Measurements from ENCODE around the gene GJB5. TPM values are rescaled to one million over a fixed set of nuclear protein-coding genes. Genes with fewer than 3 reads are reported as not detected.
"Not testable (repeated sequence)": the region's sequence is repeated elsewhere in the genome, so short reads cannot be mapped to it uniquely, and the experiment has no call there.

Gene GJB5
- total RNA-seq, result not detected in 2 replicates

DNA sequence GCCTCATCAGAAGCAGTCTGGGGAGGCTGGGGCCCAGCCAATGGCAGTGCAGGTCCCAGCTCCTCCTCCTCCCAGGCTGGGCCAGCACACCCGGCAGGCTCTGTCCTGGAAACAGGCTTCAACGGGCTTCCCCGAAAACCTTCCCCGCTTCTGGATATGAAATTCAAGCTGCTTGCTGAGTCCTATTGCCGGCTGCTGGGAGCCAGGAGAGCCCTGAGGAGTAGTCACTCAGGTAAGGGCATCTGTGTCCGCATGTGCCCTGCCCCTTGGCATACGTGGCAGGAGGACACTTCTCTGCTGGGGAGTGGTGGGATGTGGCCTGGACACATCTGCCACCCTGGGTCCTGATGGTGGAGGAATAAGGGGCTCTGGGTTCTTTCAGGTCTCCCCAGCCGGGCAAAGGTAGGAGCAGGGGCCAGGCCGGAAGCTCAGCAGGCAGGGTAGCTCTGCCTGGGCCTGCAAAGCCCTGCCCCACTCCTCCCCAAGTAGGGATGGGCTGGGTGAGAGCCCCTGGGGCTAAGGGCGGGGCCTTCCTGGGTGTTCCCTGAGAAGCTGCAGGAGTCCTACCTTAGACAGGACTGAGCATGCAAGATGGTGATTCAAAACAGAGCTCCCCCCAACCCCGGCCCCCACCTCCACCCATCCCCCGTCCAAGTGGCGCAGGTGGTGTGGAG lies at the start of gene GJB5:
TSS of gene GJB5 (plus strand) at position 84 of the 674 bp plus-strand sequence. CDS start 2,284 bp downstream, outside the sequence.
- intact Hi-C loops (cut with micrococcal nuclease), result no loop called here

DNA sequence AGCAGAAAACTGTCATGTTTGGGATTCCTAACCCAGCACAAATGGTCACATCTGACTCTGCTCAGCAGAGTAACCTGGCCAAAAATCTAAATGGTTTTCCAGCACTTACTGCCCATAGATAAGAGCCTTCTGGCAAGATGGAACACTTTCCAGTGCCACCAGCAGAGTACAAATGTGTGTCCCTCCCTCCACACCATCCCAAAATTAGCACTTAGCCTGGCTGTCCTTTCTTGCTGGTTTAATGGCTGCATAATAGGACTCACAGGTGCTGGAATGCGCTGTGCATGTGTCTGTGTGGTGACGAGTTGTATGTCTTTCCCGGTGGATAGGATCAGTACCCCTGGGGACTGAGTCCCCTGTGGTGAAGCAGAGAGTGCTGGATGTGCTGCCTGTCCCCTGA lies 49.8 kb upstream of the GJB5 start:
- intact Hi-C loops (cut with micrococcal nuclease), result no loop called here

DNA sequence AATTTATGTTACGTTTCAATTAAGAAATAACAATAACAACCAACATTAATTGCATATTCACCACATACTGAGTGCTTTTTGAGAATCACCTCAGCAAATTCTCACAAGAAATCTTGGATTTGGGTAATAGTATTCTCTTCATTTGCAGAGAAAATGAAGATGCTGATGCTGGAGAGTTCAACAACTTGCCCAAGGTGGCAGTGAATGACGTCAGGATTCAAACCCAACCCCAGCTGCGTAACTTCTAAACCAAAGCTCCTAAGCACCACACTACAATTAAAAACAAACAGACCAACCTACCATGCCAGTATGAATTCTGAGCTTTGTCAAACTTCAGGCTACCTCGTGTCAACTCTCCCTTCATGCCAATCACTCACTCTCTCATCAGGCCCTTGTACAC lies 46.7 kb upstream of the GJB5 start:
- intact Hi-C loops (cut with micrococcal nuclease), result no loop called here

DNA sequence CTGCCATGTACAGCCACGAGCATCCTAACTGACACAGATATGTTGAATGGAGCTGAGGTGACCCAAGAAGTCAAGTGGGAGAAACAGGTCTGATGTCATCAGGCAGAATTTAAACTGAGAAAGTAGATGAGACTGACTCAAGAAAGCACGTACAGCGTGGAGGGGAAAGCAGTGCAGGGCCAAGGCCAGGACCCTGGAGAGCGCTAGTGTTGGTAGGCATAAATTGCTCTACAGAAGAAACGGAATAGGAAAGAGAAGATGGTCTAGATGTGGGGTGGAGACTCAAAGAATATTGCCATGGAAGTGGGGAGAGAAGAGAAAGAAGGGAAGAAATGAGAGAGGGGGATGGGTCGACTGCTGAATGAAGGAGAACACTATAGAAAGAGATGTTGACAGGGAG lies 45.3 kb upstream of the GJB5 start:
- intact Hi-C loops (cut with micrococcal nuclease), result no loop called here

DNA sequence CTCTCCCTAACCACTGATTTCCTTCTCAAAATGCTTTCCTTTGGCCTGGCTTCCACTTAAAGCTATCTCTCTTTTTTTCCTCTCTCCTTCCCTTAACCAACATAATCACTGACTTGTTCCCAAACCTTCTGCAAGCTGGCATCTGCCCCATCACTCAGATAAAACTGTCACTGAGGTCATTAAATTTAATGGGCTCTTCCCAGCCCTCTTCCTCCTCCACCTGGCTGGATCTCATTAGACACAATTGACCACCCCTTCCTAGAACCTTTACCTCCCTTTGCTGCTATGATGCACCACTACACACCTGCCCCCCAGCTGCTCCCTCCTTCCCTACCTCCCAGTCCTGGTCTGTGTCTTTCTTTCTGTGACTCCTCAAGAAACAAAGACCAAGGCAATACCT lies 44.0 kb upstream of the GJB5 start:
- intact Hi-C loops (cut with micrococcal nuclease), result no loop called here

DNA sequence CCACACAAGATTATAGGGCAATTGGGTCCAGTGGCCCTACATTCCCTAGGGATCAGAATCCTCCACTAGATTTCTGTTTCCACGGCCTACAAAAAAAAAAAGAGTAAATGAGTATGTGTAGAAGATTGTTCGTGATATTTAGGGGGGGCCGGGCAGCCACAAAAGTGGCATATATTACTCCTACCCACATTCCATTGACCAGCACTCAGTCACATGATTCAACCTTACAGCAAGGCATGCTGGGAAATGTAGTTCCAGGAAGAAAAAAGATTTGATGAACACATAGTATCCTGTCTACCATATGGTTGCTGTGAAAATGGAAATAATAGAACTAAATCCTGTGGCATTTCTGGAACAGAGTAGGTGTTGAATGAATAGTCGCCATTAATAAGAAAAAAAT lies 43.4 kb upstream of the GJB5 start:
- intact Hi-C loops (cut with micrococcal nuclease), result no loop called here

DNA sequence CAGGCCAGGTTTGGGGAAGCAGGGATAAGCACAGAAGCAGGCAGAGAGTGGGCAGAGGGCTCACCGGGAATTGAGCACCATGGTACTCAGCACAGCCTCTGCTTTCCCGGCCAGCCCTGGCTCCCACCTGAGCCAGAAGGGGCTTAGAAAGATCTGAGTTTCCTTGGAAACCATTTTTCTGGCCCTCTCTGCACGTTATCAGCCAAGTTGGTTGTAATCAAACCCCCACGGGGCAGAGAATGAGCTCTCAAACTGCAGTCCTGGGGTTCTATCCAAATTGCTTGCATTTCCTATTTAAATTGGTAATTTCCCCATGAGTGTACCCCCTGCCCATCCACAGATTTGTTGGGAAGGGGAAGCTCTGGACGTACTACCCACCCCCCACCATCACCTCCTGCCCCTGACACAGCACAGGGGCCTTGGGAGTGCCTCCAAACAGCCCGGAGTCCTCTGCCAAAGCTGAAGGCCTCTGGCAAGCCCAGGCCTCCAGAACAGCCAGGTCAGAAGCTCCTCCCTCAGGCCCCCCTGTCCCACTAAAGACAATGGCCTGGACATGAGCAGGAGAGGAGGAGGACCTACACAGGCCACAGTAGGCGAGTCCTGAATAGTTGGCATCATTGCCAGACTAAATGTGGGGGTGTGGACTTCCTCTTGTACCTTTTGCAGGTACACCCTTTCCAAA lies 42.7 kb upstream of the GJB5 start:
- intact Hi-C loops (cut with micrococcal nuclease), result no loop called here

DNA sequence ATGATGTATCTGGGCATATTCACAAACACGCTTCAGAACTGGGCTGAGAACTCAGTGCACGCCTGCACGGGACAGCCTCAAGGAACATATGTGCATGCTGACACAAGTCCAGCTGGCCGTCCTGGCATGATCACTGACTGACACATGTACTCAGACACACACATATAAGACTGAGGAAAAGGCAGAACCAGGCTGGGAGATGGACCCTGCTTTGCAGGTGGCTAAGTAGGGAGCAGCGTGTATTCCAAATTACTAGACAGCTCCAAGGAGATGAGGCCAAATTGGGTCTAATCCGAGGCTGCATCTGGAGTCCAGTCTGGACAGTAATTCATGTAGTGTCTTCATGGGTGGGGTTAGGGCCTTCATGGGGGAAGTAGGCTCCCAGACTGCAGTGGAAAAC lies 41.4 kb upstream of the GJB5 start:
- intact Hi-C loops (cut with micrococcal nuclease), result no loop called here

DNA sequence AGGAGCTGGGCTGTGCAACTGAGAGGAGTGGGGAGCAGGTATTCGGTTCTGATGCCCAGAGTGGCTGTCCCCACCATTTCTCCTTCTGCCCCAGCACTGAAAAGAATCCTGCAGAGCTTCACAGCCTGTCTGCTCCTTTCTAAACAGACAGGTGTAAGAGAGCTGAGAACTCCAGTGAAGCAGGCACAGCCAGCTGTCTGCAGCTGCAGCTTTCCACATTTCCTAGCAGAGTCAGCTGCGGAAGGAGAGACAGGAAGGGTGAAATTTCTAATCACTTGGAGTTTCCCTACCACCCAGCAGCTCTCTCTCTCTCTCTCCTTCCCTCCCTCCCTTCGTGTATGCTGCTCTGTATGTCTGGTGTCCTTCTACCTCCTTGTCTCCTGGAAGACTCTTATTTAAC lies 40.5 kb upstream of the GJB5 start:
- intact Hi-C loops (cut with micrococcal nuclease), result no loop called here

DNA sequence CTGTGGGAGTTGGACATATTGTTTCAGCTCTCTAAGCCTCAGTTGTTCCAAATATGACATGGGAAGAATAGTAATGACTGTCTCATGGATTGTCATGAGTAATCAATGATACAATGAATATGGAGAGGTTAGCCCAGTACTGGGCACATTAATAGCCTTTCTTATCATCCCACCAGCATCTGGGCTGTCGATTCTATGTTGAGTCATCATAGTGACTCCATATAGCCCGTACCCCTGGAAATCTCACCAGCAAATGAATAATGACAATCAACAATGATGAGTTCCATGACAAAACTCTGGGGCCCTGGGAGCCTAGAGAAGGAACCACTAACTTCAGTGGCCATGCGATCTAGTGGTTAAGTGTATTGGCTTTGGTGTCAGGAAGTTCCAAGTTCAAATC lies 39.7 kb upstream of the GJB5 start:
- intact Hi-C loops (cut with micrococcal nuclease), result no loop called here

DNA sequence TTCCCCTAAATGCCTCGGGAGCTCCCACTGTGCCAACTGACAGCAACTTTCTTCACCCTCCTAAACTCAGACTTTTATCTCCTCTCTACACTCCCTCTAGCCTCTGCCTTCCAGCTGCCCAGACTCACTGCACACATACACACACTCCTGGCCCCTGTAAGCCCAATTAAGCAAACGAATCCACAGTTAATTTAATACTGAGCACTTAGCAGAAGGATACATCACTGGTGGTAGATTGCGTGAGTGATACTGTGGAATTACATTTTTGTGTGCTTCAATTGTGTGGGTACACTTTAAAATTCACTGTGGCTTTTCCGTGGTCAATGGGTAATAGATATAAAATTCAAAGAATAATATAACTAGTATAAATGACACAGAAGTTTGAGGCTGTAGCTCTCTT lies 33.6 kb upstream of the GJB5 start:
- intact Hi-C loops (cut with micrococcal nuclease), result no loop called here

DNA sequence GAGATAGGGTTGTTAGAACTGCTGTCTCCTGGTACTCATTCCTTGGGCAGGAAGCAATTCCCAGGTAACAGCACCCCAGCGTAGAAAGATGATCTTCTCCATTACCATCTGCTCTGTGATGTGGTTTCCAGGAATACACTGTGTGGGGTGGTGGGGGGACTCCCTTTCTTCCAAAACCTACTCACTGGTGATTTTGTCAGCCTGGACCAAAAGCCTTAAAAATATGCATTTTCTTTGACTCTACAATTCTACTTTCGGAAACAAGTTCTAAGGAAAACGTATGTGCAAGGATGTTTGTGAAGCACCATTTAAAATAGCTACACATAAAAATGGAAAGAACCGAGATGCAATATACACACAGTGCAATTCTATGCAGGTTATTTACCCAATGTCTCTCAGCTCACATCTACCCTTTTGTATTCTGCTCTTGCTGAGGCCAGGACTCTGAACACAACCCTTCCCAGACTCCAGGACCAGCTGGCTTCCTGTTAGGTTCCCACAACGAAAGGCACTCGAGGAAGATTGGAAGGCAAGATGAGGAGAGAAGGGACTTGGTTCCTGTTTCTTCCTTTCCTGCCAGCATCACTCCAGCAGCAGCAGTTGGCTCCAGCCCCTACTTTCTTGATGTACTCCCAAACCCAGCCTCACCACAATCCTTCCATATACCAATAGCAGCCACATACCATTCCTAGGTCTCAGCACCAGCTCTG lies 33.0 kb upstream of the GJB5 start:
- intact Hi-C loops (cut with micrococcal nuclease), result no loop called here

DNA sequence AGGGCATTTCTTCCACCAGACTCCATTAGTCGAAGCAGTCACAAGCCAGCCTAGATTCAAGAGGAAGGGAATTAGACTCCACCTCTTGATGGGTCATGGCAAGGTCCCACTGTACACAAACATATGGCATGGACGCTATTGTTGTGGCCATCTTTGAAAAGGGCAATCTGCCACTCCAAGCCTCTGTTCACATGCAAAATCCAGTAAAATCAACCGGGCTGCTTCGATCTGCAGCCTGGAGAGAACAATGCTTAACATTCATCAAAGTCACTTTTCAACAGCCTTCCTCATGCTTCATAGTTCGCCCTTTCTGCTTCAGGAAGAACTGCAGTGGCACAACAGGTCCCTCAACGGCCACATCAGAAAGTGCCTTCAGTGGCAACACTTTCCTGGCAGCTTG lies 28.0 kb upstream of the GJB5 start:
- intact Hi-C loops (cut with micrococcal nuclease), result no loop called here

DNA sequence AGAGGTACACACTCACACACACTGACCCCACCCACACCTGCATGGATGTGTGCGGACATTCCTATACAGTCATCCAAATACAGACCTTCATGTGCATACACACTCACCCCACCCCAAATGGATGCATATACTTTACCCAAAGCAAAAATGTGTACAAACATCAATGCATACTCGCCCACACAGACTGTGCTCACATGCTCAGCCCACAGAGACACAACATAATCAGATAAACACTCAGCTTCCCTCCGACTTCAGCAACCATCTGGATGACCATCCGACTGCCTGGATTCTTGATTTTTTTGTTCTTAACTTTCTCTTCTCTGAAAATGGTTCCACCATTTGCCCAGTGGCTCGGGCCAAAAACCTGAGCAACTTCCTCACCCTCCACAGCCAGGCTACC lies 24.4 kb upstream of the GJB5 start:
- intact Hi-C loops (cut with micrococcal nuclease), result no loop called here

DNA sequence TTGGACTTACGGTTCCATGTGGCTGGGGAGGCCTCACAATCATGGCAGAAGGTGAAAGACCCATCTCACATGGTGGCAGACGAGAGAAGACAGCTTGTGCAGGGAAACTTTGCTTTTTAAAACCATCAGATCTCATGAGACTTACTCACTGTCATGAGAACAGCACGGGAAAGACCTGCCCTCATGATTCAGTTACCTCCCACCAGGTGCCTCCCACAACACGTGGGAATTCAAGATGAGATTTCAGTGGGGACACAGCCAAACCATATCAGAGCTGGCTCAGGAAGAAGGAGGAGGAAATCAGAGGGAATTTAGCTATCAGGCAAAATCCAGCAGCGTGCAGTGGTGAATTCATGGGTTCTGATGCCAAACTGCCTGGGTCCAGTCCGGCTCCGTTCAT lies 22.0 kb upstream of the GJB5 start:
- intact Hi-C loops (cut with micrococcal nuclease), result not testable (repeated sequence)

DNA sequence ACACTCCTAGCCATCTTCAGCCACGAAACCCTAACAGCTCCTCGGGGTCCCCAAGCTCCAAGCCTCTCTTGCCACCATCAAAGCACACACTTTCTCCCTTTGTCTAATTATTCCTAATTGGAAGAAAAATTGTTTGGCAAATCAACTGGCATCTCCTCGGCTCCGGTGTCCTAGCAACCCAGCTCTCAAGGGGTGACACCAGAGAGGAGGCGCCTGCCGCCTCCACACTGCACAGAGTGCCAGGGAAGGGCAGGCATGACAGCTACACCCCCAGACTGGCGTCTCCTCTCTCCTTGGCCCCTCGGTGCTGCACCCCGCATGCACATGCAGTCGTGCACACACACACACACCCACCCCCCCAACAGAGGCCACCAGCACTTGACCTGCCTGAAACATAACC lies 18.2 kb upstream of the GJB5 start:
- intact Hi-C loops (cut with micrococcal nuclease), result no loop called here

DNA sequence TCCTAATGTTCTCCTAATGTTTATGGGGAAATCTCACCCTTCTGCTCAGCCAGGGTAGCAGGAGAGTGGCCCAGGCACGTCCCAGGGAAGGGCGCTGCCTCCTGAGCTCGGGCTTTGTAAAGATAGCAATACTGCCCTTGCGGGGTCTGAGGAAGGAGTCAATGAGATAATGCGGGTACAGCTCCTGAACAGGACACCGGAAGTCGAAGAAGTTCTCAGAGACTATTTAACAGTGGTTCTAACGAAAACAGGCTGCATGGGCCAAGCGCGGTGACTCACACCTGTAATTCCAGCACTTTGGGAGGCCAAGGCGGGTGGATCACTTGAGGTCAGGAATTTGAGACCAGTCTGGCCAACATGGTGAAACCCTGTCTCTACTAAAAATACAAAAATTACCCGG lies 17.6 kb upstream of the GJB5 start:
- intact Hi-C loops (cut with micrococcal nuclease), result not testable (repeated sequence)

DNA sequence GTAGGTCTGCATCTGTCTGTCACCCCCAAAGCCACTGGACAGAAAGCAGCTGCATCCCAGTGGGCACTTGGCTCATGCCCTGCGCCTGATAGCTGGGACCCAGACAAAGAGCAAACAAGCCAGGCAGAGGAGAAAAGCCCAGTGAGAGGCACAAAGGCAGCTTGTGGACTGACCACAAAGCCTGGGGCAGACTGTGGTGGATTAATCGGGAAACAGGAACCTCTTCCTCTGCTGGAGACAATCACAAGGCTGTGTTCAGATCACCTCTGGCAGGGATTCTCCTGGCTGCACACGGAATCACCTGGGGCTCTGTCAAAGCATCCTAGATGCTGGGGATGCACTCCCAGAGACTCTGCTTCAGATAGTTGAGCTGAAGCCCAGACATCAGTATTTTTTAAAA lies 15.2 kb upstream of the GJB5 start:
- intact Hi-C loops (cut with micrococcal nuclease), result loop anchor here (5.0 kb wide), 1 partner anchor 1107 kb away; no protein-coding TSS in a partner anchor

DNA sequence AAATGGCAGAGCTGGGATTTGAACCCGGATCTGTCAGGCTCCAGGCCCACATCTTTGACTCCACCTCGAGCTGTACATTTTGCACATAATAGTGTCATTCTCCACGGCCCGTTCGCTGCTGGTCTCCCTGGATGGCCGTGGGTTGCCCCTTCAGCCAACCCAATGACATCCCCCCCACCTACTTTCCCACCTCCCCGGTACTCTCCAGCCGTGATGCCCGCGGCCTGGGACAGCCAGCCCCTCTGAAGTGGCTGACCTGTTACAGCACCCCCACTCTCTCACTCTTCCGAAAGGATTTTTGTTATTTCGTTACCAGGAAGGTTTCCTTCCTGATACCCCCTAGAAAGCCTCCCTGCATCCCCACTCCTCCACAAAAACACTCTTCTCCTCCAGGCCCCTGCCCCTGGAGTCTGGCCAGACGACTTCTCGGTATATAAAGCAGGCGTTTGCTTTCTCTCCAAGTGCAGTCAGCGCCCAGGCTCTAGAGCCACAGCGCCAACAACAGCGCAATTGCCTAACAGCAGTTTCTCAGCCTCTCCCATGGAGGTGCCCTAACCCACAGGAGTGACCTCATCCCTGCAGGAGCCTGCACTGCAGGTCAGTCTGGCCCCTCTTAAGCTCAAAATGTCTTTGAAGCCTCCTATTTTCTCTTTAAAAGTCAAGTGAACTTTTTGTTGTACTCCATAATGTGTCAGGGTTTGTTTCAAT lies 14.5 kb upstream of the GJB5 start:
- intact Hi-C loops (cut with micrococcal nuclease), result loop anchor here (5.0 kb wide), 1 partner anchor 1108 kb away; no protein-coding TSS in a partner anchor

DNA sequence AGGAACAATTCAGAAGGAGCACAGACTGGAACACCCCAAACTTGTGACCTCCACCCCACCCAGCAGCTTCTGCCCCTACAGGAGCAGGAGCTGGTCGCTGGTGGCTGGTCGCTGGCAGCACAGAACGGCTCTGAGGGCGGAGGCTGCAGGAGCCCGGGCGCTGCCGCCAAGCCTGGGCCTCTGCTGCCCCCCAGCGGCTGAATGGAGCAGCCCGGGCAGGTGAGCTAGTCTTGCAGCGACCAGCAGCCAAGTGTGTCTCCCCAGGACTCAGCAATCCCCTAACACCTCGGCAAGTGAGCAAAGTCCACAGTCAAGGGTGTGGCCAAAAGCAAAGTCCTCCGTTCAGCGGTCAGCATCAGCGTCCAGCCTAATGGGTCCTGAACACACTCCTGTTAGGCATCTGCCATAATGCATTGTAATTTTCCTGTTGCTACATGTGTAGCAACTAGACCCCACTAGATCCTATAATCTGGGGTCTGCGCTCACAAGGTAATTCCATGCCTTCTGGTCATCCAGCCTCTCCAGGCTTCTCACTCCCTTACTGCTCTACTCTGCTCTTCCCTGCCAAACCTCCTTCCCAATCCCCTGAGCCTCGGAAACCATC lies 12.1 kb upstream of the GJB5 start:
- intact Hi-C loops (cut with micrococcal nuclease), result loop anchor here (1.0 to 5.0 kb wide), 2 partner anchors 282 to 1110 kb away; no protein-coding TSS in a partner anchor

DNA sequence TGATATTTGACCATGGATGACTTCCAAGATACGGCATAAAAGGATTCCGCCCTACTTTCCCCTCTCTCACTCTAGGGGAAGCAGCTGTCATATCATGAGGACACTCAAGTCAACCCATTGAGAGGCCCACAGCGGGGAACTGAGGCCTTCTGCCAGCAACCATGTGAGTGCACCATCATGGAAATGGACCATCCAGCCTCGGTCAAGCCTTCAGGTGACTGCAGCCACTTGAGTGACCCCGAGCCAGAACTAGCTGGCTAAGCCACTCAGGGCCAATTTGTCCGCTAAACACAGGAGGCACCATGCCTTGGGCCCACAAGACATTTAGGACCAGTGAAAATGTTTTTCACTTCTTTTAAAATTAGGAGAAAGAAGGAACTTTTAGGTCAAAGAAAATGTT lies 11.1 kb upstream of the GJB5 start:
- intact Hi-C loops (cut with micrococcal nuclease), result loop anchor here (5.0 kb wide), 1 partner anchor 1111 kb away; no protein-coding TSS in a partner anchor
